DOHH2 (cell line): ENCODE results near the gene SMCR8.

ENCODE experiments used
- H3F3A ChIP-seq: fragments of 200-600 bp; sonication (generic), shearing (Covaris generic); 2 replicates; pipeline ENCODE4 v1.6.0; 2016; ENCODE audit warnings: antibody characterized with exemption, mild to moderate bottlenecking; ENCODE audit not compliant: control insufficient read depth, insufficient read depth
- H3K27ac ChIP-seq: fragments of 200-600 bp; sonication (generic); 2 replicates; pipeline ENCODE4 v1.5.1; 2014; ENCODE audit warnings: low read depth, mild to moderate bottlenecking, low read length, moderate library complexity
- H3K27me3 ChIP-seq: fragments of 200-600 bp; sonication (generic); 2 replicates; pipeline ENCODE4 v1.6.1; 2014; ENCODE audit warnings: mild to moderate bottlenecking, low read length, mixed read lengths; ENCODE audit not compliant: control insufficient read depth
- H3K36me3 ChIP-seq: fragments of 200-600 bp; sonication (generic); 2 replicates; pipeline ENCODE4 v1.6.1; 2014; ENCODE audit warnings: mild to moderate bottlenecking, low read length, moderate library complexity, mixed read lengths; ENCODE audit not compliant: control insufficient read depth
- H3K4me1 ChIP-seq: fragments of 200-600 bp; sonication (generic); 2 replicates; pipeline ENCODE4 v1.6.1; 2014; ENCODE audit warnings: mild to moderate bottlenecking, low read length, mixed read lengths; ENCODE audit not compliant: control insufficient read depth
- H3K4me2 ChIP-seq: fragments of 200-600 bp; sonication (generic); 2 replicates; pipeline ENCODE4 v1.6.0; 2014; ENCODE audit warnings: mild to moderate bottlenecking, low read length, moderate library complexity
- H3K4me3 ChIP-seq: fragments of 200-600 bp; sonication (generic); 2 replicates; pipeline ENCODE4 v1.5.1; 2014; ENCODE audit warnings: mild to moderate bottlenecking, low read length, mixed read lengths
- H3K79me2 ChIP-seq: fragments of 200-600 bp; sonication (generic); 2 replicates; pipeline ENCODE4 v1.6.1; 2014; ENCODE audit warnings: mild to moderate bottlenecking, low read length, mixed read lengths; ENCODE audit not compliant: control insufficient read depth
- H3K9me2 ChIP-seq: fragments of 200-600 bp; sonication (generic); replicated peaks from 2 replicates; pipeline ENCODE4 v1.6.1; 2014; ENCODE audit warnings: mild to moderate bottlenecking, low read length, mixed read lengths; ENCODE audit not compliant: control insufficient read depth
- H3K9me3 ChIP-seq: fragments of 200-600 bp; sonication (generic); 2 replicates; pipeline ENCODE4 v1.6.1; 2014; ENCODE audit warnings: antibody characterized with exemption, low read length, mixed read lengths; ENCODE audit not compliant: control insufficient read depth, insufficient read depth
- H4K20me1 ChIP-seq: fragments of 200-600 bp; sonication (generic); 2 replicates; pipeline ENCODE4 v1.6.0; 2014; ENCODE audit warnings: low read depth, mild to moderate bottlenecking, antibody characterized with exemption, low read length, moderate library complexity; ENCODE audit not compliant: control insufficient read depth, insufficient read depth
- CTCF ChIP-seq: fragments of 200-600 bp; sonication (generic); IDR thresholded peaks from one replicate; pipeline ENCODE4 v1.5.1; 2014; ENCODE audit warnings: antibody characterized with exemption, mild to moderate bottlenecking, low read depth, low read length; ENCODE audit not compliant: poor library complexity, severe bottlenecking
- EZH2phosphoT487 ChIP-seq: fragments of 200-600 bp; sonication (generic); IDR thresholded peaks from 2 replicates; pipeline ENCODE4 v1.6.1; 2017; ENCODE audit warnings: borderline replicate concordance, mild to moderate bottlenecking, antibody characterized with exemption, low read length, moderate library complexity, mixed read lengths

The SMCR8 gene

GRCh38 chr17:18324140-18325050 is 9.3 kb downstream of the SMCR8 start:
- Histone ChIP-seq H3K36me3 (peaks cover 72% of the 10 kb centered on the region), H3F3A (no peaks in the 10 kb centered on the region), H3K9me3 (no peaks in the 10 kb centered on the region), H3K27ac (no peak overlapping the region), H4K20me1 (no peaks in the 10 kb centered on the region), H3K4me3 (no peak overlapping the region), H3K4me1 (peaks cover 1% of the 10 kb centered on the region; the same call in 1 of the 2 replicates), H3K4me2 (no peak overlapping the region), H3K27me3 (no peaks in the 10 kb centered on the region), H3K9me2 (no peaks in the 10 kb centered on the region), H3K79me2 (peaks cover 26% of the 10 kb centered on the region)
- TF ChIP-seq EZH2phosphoT487, result no peak
- TF ChIP-seq CTCF, result no peak

GRCh38 chr17:18326039-18326438 is 10.9 kb downstream of the SMCR8 start:
- H3F3A ChIP-seq, result no peaks in the 10 kb centered on the region
- TF ChIP-seq EZH2phosphoT487, result no peak
- no peaks in the 10 kb centered on the region for H4K20me1 ChIP-seq
- H3K9me3 ChIP-seq, result no peaks in the 10 kb centered on the region
- no peaks in the 10 kb centered on the region for H3K27me3 ChIP-seq
- no peak overlapping the region for H3K4me2 ChIP-seq
- H3K27ac ChIP-seq, result no peak overlapping the region
- H3K79me2 ChIP-seq, result peaks cover 9% of the 10 kb centered on the region
- peaks cover 68% of the 10 kb centered on the region for H3K36me3 ChIP-seq
- H3K4me1 ChIP-seq, result no peaks in the 10 kb centered on the region
- no peak overlapping the region for H3K4me3 ChIP-seq
- no peaks in the 10 kb centered on the region for H3K9me2 ChIP-seq

- no peak overlapping the region for H3K4me3 ChIP-seq
- TF ChIP-seq CTCF (no peak), EZH2phosphoT487 (no peak)
- no peaks in the 10 kb centered on the region for H3K4me1 ChIP-seq
- no peaks in the 10 kb centered on the region for H3K9me3 ChIP-seq
- no peaks in the 10 kb centered on the region for H3K27me3 ChIP-seq
- H3K9me2 ChIP-seq, result no peaks in the 10 kb centered on the region
- H3F3A ChIP-seq, result no peaks in the 10 kb centered on the region
- peaks cover 4% of the 10 kb centered on the region; the same call in 1 of the 2 replicates for H3K79me2 ChIP-seq
- H3K36me3 ChIP-seq, result peaks cover 73% of the 10 kb centered on the region
- H4K20me1 ChIP-seq, result no peaks in the 10 kb centered on the region
- no peak overlapping the region for H3K27ac ChIP-seq
- H3K4me2 ChIP-seq, result no peak overlapping the region
Measured at GRCh38 chr17:18326572-18326971, 11.5 kb downstream of the SMCR8 start.

- Histone ChIP-seq H3K36me3 (peaks cover 78% of the 10 kb centered on the region), H3K27ac (no peak overlapping the region), H3K27me3 (no peaks in the 10 kb centered on the region), H3K9me3 (no peaks in the 10 kb centered on the region), H3K4me1 (no peaks in the 10 kb centered on the region), H3K4me2 (no peak overlapping the region), H3K79me2 (peaks cover 3% of the 10 kb centered on the region; the same call in 1 of the 2 replicates), H3K9me2 (no peaks in the 10 kb centered on the region), H3F3A (no peaks in the 10 kb centered on the region), H4K20me1 (no peaks in the 10 kb centered on the region), H3K4me3 (no peak overlapping the region)
- TF ChIP-seq CTCF, result no peak
- no peak for TF ChIP-seq EZH2phosphoT487
Measured at GRCh38 chr17:18327093-18327492, 12.0 kb downstream of the SMCR8 start.
